Measurements from ENCODE around the gene ARL5A. TPM values are rescaled to one million over a fixed set of nuclear protein-coding genes. Genes with fewer than 3 reads are reported as not detected.
A peak's percentile ranks its signal among the peaks of the same experiment; 100 is the strongest.

The ARL5A gene
- total RNA-seq, 2 experiments from 2014 or later: 78.1 to 91.4 TPM

DNA sequence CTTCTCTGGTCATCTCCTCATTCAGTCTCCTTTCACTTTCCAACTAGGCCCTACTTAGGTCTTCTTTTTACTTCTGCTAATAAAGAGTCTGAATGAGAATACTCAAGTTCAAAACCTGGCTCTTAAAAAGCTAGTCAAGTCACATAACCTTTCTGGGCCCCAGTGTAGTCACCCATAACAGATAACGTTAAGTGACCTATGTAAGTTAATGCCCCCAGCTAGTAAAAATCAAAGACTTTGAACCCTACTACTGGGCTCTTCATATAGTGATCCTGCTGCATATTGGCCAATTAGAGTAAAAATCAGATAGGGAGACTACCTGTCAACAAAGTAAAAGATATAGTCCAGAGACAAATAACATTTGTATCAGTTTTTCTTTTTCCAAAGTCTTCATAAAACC is 17.7 kb downstream of the ARL5A start:
- no peak overlapping the region for H3K27ac ChIP-seq (ENCODE audit: low read depth, low read length, poor library complexity, severe bottlenecking)
- peaks cover 5% of the 10 kb centered on the region for H3K4me1 ChIP-seq (ENCODE audit: insufficient read depth, low read length, poor library complexity, severe bottlenecking)
- H4K20me1 ChIP-seq (ENCODE audit: insufficient read depth, low read length): no peaks in the 10 kb centered on the region
- no peaks in the 10 kb centered on the region; the same call in 1 of the 2 replicates for H3K79me2 ChIP-seq (ENCODE audit: insufficient read depth, low read depth, low read length)
- peaks cover 94% of the 10 kb centered on the region for H3K36me3 ChIP-seq (ENCODE audit: insufficient read depth, low read length)
- peaks cover 5% of the 10 kb centered on the region; the same call in 1 of the 2 replicates for H3K9me3 ChIP-seq (ENCODE audit: low read length)
- no peak for DNase-seq (ENCODE audit: low spot score)
- ChIA-PET POLR2A (interaction anchor here (0.9 to 1.1 kb wide), 2 partner anchors 39 to 50 kb away, joined by 3 read pairs; no protein-coding TSS in a partner anchor), CTCF (ENCODE audit: unreplicated experiment) (no interaction called here)
- no peak overlapping the region for H3K4me2 ChIP-seq (ENCODE audit: low read length)
- intact Hi-C loops (cut with micrococcal nuclease; ENCODE audit: unreplicated experiment): no loop called here
- H3K4me3 ChIP-seq (ENCODE audit: low read depth, low read length, poor library complexity, severe bottlenecking): no peak overlapping the region
- TF ChIP-seq, protein P1, sequence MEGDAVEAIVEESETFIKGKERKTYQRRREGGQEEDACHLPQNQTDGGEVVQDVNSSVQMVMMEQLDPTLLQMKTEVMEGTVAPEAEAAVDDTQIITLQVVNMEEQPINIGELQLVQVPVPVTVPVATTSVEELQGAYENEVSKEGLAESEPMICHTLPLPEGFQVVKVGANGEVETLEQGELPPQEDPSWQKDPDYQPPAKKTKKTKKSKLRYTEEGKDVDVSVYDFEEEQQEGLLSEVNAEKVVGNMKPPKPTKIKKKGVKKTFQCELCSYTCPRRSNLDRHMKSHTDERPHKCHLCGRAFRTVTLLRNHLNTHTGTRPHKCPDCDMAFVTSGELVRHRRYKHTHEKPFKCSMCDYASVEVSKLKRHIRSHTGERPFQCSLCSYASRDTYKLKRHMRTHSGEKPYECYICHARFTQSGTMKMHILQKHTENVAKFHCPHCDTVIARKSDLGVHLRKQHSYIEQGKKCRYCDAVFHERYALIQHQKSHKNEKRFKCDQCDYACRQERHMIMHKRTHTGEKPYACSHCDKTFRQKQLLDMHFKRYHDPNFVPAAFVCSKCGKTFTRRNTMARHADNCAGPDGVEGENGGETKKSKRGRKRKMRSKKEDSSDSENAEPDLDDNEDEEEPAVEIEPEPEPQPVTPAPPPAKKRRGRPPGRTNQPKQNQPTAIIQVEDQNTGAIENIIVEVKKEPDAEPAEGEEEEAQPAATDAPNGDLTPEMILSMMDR (conservative IDR thresholded peaks at IDR 0.05; ENCODE audit: low read length): no peak
- TF ChIP-seq EZH2phosphoT487 (IDR thresholded peaks at IDR 0.05; ENCODE audit: borderline replicate concordance, low read depth, low read length): no peak
- no peaks in the 10 kb centered on the region for H3K9me2 ChIP-seq (ENCODE audit: insufficient read depth, low read length)
- H2AFZ ChIP-seq (ENCODE audit: low read length): no peak overlapping the region
- no TSS peak for BruUV-seq (replicated peaks)

DNA sequence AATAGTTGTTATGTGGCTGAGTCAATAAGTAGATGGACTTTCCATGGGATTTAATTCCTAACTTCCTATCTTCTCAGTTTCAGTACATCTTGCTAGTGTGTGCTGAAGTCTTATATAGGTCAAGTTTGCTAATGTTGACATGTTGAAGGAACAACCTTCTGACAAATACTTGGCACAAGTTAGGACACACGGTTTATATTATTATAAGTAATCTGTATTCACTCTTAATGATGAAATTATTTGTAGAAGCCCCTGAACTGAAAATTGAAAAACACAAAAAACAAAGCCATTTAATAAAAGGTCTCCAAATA is 19.2 kb downstream of the ARL5A start:
- ChIA-PET CTCF (ENCODE audit: unreplicated experiment) (no interaction called here), POLR2A (no interaction called here)
- H2AFZ ChIP-seq (ENCODE audit: low read length): no peak overlapping the region
- no peak overlapping the region for H3K4me3 ChIP-seq (ENCODE audit: low read depth, low read length, poor library complexity, severe bottlenecking)
- no peak overlapping the region for H3K27ac ChIP-seq (ENCODE audit: low read depth, low read length, poor library complexity, severe bottlenecking)
- no peaks in the 10 kb centered on the region for H3K9me2 ChIP-seq (ENCODE audit: insufficient read depth, low read length)
- TF ChIP-seq EZH2phosphoT487 (IDR thresholded peaks at IDR 0.05; ENCODE audit: borderline replicate concordance, low read depth, low read length): no peak
- intact Hi-C loops (cut with micrococcal nuclease; ENCODE audit: unreplicated experiment): no loop called here
- peaks cover 5% of the 10 kb centered on the region; the same call in 1 of the 2 replicates for H3K9me3 ChIP-seq (ENCODE audit: low read length)
- no peak overlapping the region for H3K4me2 ChIP-seq (ENCODE audit: low read length)
- H4K20me1 ChIP-seq (ENCODE audit: insufficient read depth, low read length): no peaks in the 10 kb centered on the region
- H3K79me2 ChIP-seq (ENCODE audit: insufficient read depth, low read depth, low read length): no peaks in the 10 kb centered on the region; the same call in 1 of the 2 replicates
- H3K36me3 ChIP-seq (ENCODE audit: insufficient read depth, low read length): peaks cover 96% of the 10 kb centered on the region
- peaks cover 5% of the 10 kb centered on the region for H3K4me1 ChIP-seq (ENCODE audit: insufficient read depth, low read length, poor library complexity, severe bottlenecking)
- DNase-seq (ENCODE audit: low spot score): no peak
- no TSS peak for BruUV-seq (replicated peaks)

DNA sequence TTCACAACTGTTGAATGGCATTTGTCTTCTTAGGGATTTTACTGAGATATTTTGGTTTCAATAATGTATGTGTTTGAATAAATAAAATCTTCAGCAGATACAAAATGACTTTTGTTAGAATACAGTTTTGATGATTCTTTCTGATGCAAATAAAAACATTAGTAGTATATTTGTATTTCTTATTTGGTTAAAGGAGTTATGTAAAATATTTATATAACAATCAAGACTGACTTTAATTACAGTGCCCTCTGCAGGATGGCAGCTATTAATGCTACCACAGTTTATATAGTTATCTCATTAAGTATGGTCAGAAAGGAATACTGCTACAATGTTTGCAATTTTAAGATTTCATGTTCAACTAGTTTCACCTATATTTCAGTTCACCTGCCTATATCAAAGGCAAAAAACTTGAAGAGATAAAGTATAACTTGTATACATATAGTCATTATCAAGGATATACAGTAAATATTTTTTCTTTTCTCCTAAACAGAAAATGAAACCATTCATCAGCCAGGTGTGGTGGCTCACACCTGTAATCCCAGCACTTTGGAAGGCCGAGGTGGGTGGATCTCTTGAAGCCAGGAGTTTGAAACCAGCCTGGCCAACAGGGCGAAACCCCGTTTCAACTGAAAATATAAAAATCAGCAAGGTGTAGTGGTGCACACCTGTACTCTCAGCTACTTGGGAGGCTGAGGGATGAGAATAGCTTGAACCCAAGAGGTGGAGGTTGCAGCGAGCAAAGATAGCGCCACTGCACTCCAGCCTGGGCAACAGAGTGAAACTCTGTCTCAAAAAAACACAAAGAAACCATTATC is 19.8 kb downstream of the ARL5A start:
- H3K4me2 ChIP-seq (ENCODE audit: low read length): no peak overlapping the region
- H3K4me3 ChIP-seq (ENCODE audit: low read depth, low read length, poor library complexity, severe bottlenecking): no peak overlapping the region
- peaks cover 5% of the 10 kb centered on the region; the same call in 1 of the 2 replicates for H3K9me3 ChIP-seq (ENCODE audit: low read length)
- H3K27ac ChIP-seq (ENCODE audit: low read depth, low read length, poor library complexity, severe bottlenecking): no peak overlapping the region
- H2AFZ ChIP-seq (ENCODE audit: low read length): no peak overlapping the region
- intact Hi-C loops (cut with micrococcal nuclease; ENCODE audit: unreplicated experiment): no loop called here
- CTCF ChIA-PET (ENCODE audit: unreplicated experiment): no interaction called here
- peak; percentile 38 for DNase-seq (ENCODE audit: low spot score)
- no peak for TF ChIP-seq EZH2phosphoT487 (IDR thresholded peaks at IDR 0.05; ENCODE audit: borderline replicate concordance, low read depth, low read length)
- TF ChIP-seq, protein P1 (conservative IDR thresholded peaks at IDR 0.05; ENCODE audit: low read length): peak; percentile 91
- no peaks in the 10 kb centered on the region; the same call in 1 of the 2 replicates for H3K79me2 ChIP-seq (ENCODE audit: insufficient read depth, low read depth, low read length)
- H3K9me2 ChIP-seq (ENCODE audit: insufficient read depth, low read length): no peaks in the 10 kb centered on the region
- POLR2A ChIA-PET: interaction anchor here (1.0 kb wide), 2 partner anchors 9 to 21 kb away, joined by 3 to 4 read pairs; no protein-coding TSS in a partner anchor
- H4K20me1 ChIP-seq (ENCODE audit: insufficient read depth, low read length): no peaks in the 10 kb centered on the region
- H3K4me1 ChIP-seq (ENCODE audit: insufficient read depth, low read length, poor library complexity, severe bottlenecking): peaks cover 5% of the 10 kb centered on the region
- BruUV-seq (replicated peaks): no TSS peak
- peaks cover 93% of the 10 kb centered on the region for H3K36me3 ChIP-seq (ENCODE audit: insufficient read depth, low read length)
